GM10266 (cell line): ENCODE measurements around the gene RBFOX2.

Experiments
- DNase-seq: peaks from one replicate; pipeline ENCODE4 v3.0.0; 2012; ENCODE audit errors: extremely low spot score
- TF ChIP-seq, protein P1 (sequence below): IDR thresholded peaks from 2 replicates; pipeline ENCODE4 v1.5.1; 2012; ENCODE audit warnings: mild to moderate bottlenecking, low read depth; ENCODE audit not compliant: control insufficient read depth, insufficient read depth; ENCODE audit errors: missing control alignments

RBFOX2 gene

DNA sequence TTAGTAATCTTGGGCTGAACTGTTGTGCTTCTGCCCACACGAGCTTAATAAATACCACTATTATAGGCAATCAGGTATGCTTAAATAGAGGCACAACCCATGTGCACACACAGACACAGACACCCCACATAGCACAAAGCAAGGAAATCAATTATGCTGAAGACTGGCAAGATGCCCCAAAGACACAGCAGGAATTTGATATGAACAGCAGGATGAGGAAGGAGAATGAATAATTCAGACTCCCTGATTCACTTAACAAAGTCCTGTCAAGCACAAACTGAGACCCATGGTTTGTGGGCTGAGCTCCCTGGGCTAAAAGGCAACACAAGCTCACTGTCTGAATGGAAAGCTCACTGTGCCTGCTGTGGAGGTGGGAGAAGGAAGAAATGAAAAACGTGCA is 42.5 kb downstream of the RBFOX2 start:
- no peak for DNase-seq
- TF ChIP-seq, protein P1, sequence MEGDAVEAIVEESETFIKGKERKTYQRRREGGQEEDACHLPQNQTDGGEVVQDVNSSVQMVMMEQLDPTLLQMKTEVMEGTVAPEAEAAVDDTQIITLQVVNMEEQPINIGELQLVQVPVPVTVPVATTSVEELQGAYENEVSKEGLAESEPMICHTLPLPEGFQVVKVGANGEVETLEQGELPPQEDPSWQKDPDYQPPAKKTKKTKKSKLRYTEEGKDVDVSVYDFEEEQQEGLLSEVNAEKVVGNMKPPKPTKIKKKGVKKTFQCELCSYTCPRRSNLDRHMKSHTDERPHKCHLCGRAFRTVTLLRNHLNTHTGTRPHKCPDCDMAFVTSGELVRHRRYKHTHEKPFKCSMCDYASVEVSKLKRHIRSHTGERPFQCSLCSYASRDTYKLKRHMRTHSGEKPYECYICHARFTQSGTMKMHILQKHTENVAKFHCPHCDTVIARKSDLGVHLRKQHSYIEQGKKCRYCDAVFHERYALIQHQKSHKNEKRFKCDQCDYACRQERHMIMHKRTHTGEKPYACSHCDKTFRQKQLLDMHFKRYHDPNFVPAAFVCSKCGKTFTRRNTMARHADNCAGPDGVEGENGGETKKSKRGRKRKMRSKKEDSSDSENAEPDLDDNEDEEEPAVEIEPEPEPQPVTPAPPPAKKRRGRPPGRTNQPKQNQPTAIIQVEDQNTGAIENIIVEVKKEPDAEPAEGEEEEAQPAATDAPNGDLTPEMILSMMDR, result no peak

DNA sequence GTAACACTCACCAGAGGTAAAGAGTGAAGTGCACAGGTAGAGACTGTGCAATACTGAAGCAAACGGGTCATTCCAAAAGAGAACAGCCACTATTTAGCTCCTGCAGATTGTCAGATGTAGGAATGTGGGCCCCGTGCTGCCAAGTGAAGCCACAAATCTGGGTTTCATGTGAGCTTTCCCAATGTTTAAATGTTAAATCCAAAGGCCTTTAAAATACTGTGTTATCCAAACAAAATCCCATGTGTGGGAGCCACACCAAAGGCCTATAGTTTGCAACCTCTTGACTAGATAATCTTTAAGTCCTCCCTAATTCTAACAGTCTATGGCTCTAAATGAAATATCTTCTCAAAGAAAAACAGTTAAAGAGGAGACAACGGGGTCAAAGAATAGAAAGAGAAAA is 43.3 kb downstream of the RBFOX2 start:
- TF ChIP-seq, protein P1, result no peak
- no peak for DNase-seq

- TF ChIP-seq, protein P1, result no peak
- DNase-seq, result no peak
These were observed 44.1 kb downstream of the RBFOX2 start for GRCh38 chr22:35984183-35985175.

GRCh38 chr22:35981900-35982299 is 46.7 kb downstream of the RBFOX2 start:
- TF ChIP-seq, protein P1, result no peak
- DNase-seq, result no peak

- TF ChIP-seq, protein P1, result no peak
- no peak for DNase-seq
These were observed 49.7 kb downstream of the RBFOX2 start for GRCh38 chr22:35978889-35979288.

DNA sequence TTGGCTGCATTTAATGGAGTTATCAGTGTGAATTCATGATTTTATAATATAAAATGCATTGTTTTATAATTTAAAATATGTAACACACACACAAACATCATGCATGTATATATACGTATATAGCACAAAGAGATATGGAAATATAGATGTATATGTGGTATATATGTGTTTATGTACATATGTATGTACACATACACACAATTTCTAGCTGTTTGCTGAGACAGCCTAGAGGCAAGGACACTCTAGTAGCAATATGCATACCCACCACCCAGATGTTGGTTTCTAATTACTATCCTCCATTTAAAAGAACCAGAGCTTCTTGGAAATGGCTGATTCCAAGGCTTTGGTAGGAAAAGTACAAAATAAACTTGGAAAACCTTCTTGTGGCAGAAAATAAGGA is 50.4 kb downstream of the RBFOX2 start:
- TF ChIP-seq, protein P1, result no peak
- DNase-seq, result no peak

DNA sequence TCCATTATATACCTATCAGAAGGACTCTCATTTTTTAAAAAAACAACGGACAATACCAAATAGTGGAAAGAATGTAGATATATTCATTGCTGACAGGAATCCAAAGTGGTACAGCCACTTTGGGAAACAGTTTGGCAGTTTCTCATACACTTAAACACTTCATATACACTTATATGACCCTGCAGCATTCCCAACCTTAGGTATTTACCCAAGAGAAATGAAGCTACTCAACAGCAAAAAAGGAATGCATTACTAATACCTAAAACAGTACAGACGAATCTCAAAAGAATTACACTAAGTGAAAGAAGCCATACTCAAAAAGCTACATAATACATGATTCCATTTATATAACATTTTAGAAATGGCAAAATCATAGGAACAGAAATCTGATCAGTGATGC is 51.5 kb downstream of the RBFOX2 start:
- TF ChIP-seq, protein P1, result no peak
- DNase-seq, result no peak
